Glomerular endothelial cell (primary cell): ENCODE results near the gene CD200R1L. TPM values are rescaled to one million over a fixed set of nuclear protein-coding genes. Genes with fewer than 3 reads are reported as not detected.

Experiments
- DNase-seq: peaks from one replicate; pipeline ENCODE4 v3.0.0-alpha.2; 2011; ENCODE audit warnings: low read depth, low spot score; ENCODE audit errors: extremely low read depth
- total RNA-seq: library from RNA; depleted of rRNA; stranded (reverse); fragments of >200 nt; gene quantifications from 2 replicates; pipeline ENCODE4 v1.2.3, GENCODE V29; 2015

CD200R1L gene
- total RNA-seq, 1 donor from 2014 or later = not detected

- no peak for DNase-seq
Measured at GRCh38 chr3:112770032-112770626, 76.5 kb downstream of the CD200R1L start.

- no peak for DNase-seq
Measured at GRCh38 chr3:112769286-112769978, 77.2 kb downstream of the CD200R1L start.

GRCh38 chr3:112767777-112768176 is 78.9 kb downstream of the CD200R1L start:
- no peak for DNase-seq

- no peak for DNase-seq
Measured at GRCh38 chr3:112767177-112767576, 79.5 kb downstream of the CD200R1L start.

Other genes with a start within 250 kb of the CD200R1L start
- gene CCDC80, start 205.7 kb downstream of the CD200R1L start, total RNA-seq = 7.6 and 16.2 TPM in 2 replicates
- not detected in 2 replicates for gene CD200R1, start 128.2 kb upstream of the CD200R1L start, total RNA-seq
- gene GTPBP8, start 144.1 kb upstream of the CD200R1L start, total RNA-seq = 14.4 and 15.3 TPM in 2 replicates